HepG2 (cell line): ENCODE measurements around the gene ACE. TPM values are rescaled to one million over a fixed set of nuclear protein-coding genes. Genes with fewer than 3 reads are reported as not detected.

Source experiments
- CBX5 ChIP-seq: sonication (generic); formaldehyde crosslinking; IDR thresholded peaks from 2 replicates; pipeline ENCODE4 v1.4.0; 2020; ENCODE audit warnings: missing genetic modification reagents, borderline replicate concordance
- DZIP1 ChIP-seq: sonication (generic); formaldehyde crosslinking; IDR thresholded peaks from 2 replicates; pipeline ENCODE4 v1.5.0; 2020; ENCODE audit warnings: mild to moderate bottlenecking, missing genetic modification reagents
- ELF1 ChIP-seq: sonication (generic); formaldehyde crosslinking; IDR thresholded peaks from 2 replicates; pipeline ENCODE4 v1.4.0; 2020; ENCODE audit warnings: missing genetic modification reagents
- PAXIP1 ChIP-seq: sonication (generic); formaldehyde crosslinking; conservative IDR thresholded peaks from 2 replicates; pipeline ENCODE4 v1.4.0; 2020; ENCODE audit warnings: mild to moderate bottlenecking, missing genetic modification reagents, moderate library complexity
- REL ChIP-seq: sonication (generic); formaldehyde crosslinking; conservative IDR thresholded peaks from 2 replicates; pipeline ENCODE4 v1.8.0; 2022; ENCODE audit warnings: mild to moderate bottlenecking, missing genetic modification reagents, moderate library complexity
- SRSF1 ChIP-seq: fragments of 200-400 bp; formaldehyde crosslinking; optimal IDR thresholded peaks from 2 replicates; pipeline ENCODE3; 2017; ENCODE audit warnings: mild to moderate bottlenecking, low read depth, low read length, moderate library complexity
- ZBTB3 ChIP-seq: sonication (generic); formaldehyde crosslinking; IDR thresholded peaks from 2 replicates; pipeline ENCODE4 v1.4.0; 2020; ENCODE audit warnings: low read depth, mild to moderate bottlenecking, moderate library complexity, missing genetic modification reagents, borderline replicate concordance
- ZBTB33 ChIP-seq: sonication (generic); formaldehyde crosslinking; IDR thresholded peaks from 2 replicates; pipeline ENCODE4 v1.4.0; 2020; ENCODE audit warnings: missing genetic modification reagents
- ZBTB49 ChIP-seq: sonication (generic); formaldehyde crosslinking; IDR thresholded peaks from 2 replicates; pipeline ENCODE4 v1.4.0; 2020; ENCODE audit warnings: missing genetic modification reagents, borderline replicate concordance
- ZBTB7B ChIP-seq: sonication (generic); formaldehyde crosslinking; IDR thresholded peaks from 2 replicates; pipeline ENCODE4 v1.4.0; 2020; ENCODE audit warnings: missing genetic modification reagents
- ZC3H4 ChIP-seq: sonication (generic); formaldehyde crosslinking; IDR thresholded peaks from 2 replicates; pipeline ENCODE4 v1.4.0; 2020; ENCODE audit warnings: missing genetic modification reagents, borderline replicate concordance
- ZFP36L2 ChIP-seq: sonication (generic); formaldehyde crosslinking; IDR thresholded peaks from 2 replicates; pipeline ENCODE4 v1.4.0; 2020; ENCODE audit warnings: missing genetic modification reagents
- ZFY ChIP-seq: sonication (generic); formaldehyde crosslinking; IDR thresholded peaks from 2 replicates; pipeline ENCODE4 v1.4.0; 2020; ENCODE audit warnings: missing genetic modification reagents
- ZMYM4 ChIP-seq: sonication (generic); formaldehyde crosslinking; IDR thresholded peaks from 2 replicates; pipeline ENCODE4 v1.8.1; 2023; ENCODE audit warnings: mild to moderate bottlenecking, missing genetic modification reagents
- ZNF232 ChIP-seq: sonication (generic); formaldehyde crosslinking; IDR thresholded peaks from 2 replicates; pipeline ENCODE4 v1.4.0; 2020; ENCODE audit warnings: missing genetic modification reagents, borderline replicate concordance
- ZNF501 ChIP-seq: sonication (generic); formaldehyde crosslinking; IDR thresholded peaks from 2 replicates; pipeline ENCODE4 v1.5.1; 2020; ENCODE audit warnings: mild to moderate bottlenecking, moderate library complexity, missing genetic modification reagents
- ZNF629 ChIP-seq: sonication (generic); formaldehyde crosslinking; conservative IDR thresholded peaks from 2 replicates; pipeline ENCODE4 v1.5.0; 2020; ENCODE audit warnings: missing genetic modification reagents
- ZNF674 ChIP-seq: sonication (generic); formaldehyde crosslinking; IDR thresholded peaks from 2 replicates; pipeline ENCODE4 v1.5.0; 2020; ENCODE audit warnings: low read depth, mild to moderate bottlenecking, missing genetic modification reagents
- polyA plus RNA-seq, 8 experiments: library from polyadenylated mRNA; depleted of rRNA in 3 of 8; stranded (reverse) in 7 of 8; unstranded in 1 of 8; fragments of >200 nt; fragmentation: Illumina TruSeq in 4 of 8; extraction: Trizol in 4 of 8; gene quantifications; 2 replicates each; pipeline versions ENCODE4 v1.2.1 to v1.2.3, GENCODE V29; 2011 to 2016; ENCODE audit warnings: low read depth in 4 of 8, missing spikeins in 1 of 8, mixed read lengths in 1 of 8; ENCODE audit not compliant: insufficient read depth in 1 of 8
- total RNA-seq, 5 experiments: library from RNA; depleted of rRNA; stranded (reverse); fragments of >200 nt; fragmentation: Illumina TruSeq; extraction: Trizol; gene quantifications; 2 replicates each; pipeline ENCODE4 v1.2.3, GENCODE V29; 2016; ENCODE audit warnings: low read depth in 1 of 5

Gene ACE
- total and polyA plus RNA-seq, 2 of the 13 experiments (the other 11 are each of a cell fraction or from before 2014, with no cell fraction given): 0.08 to 0.13 TPM

GRCh38 chr17:63431939-63432804 lies 44.7 kb upstream of the ACE start (continued):
- TF ChIP-seq ZBTB49 (CRISPR knock-in tag) (no peak), ZBTB7B (CRISPR knock-in tag) (peak; percentile 80), ELF1 (CRISPR knock-in tag) (no peak), PAXIP1 (CRISPR knock-in tag) (peak; percentile 85), ZBTB33 (CRISPR knock-in tag) (0 out of 2 replicates have a peak, but pooled peaks have one; percentile 37), CBX5 (CRISPR knock-in tag) (0 out of 2 replicates have a peak, but pooled peaks have one; percentile 15), ZBTB3 (CRISPR knock-in tag) (no peak), REL (CRISPR knock-in tag) (0 out of 2 replicates have a peak, but pooled peaks have one; percentile 54), ZNF629 (CRISPR knock-in tag) (no peak), ZNF674 (CRISPR knock-in tag) (no peak), ZFY (CRISPR knock-in tag) (peak; percentile 26; the same call in 1 of the 2 replicates), SRSF1 (no peak), ZNF232 (CRISPR knock-in tag) (no peak), ZFP36L2 (no peak), ZC3H4 (CRISPR knock-in tag) (no peak), ZNF501 (CRISPR knock-in tag) (peak; percentile 52; the same call in 1 of the 2 replicates), DZIP1 (no peak), ZMYM4 (CRISPR knock-in tag) (no peak)
